Adrenal gland (tissue), 5 donors: ENCODE measurements around the gene ZSWIM6.

Experiments
- POLR2A ChIP-seq, 2 donors: fragments of 450-650 bp; IDR thresholded peaks; one replicate each; pipeline ENCODE4 v1.6.1; 2017; ENCODE audit warnings: antibody characterized with exemption in 2 of 2, mild to moderate bottlenecking in 2 of 2, moderate library complexity in 1 of 2
- TF ChIP-seq, protein P1 (sequence below), 6 experiments: fragments of 450-650 bp in 4 of 6; fragments of 200-600 bp in 2 of 6; sonication (generic) in 1 of 6; IDR thresholded peaks; 1 replicate in 5 of 6; 2 replicates in 1 of 6; pipeline versions ENCODE4 v1.5.1 to v1.8.0; 2016 to 2021; ENCODE audit warnings: antibody characterized with exemption in 6 of 6, mild to moderate bottlenecking in 2 of 6, moderate library complexity in 1 of 6
- donor health status: DM: no; HTN: no; CAD: no.

DNA sequence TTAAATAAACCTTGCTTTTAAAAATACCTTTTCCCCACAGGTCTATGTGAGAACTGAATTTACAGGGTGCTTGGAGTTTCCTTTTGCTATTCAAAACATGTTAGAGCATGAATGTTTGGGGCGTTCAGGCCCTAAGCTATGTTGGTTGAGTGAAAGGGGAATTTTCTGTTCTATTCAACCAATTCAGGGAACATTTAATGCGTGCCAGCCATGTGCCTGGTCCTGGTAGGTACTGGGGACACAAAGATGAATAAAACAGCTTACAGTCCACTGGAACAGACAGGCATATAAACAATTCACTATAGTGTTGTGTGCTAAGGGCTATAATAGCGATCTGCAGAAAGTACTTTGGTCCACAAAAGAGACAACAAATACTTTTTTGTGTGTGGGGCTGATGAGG lies 108.5 kb downstream of the ZSWIM6 start:
- TF ChIP-seq, protein P1, sequence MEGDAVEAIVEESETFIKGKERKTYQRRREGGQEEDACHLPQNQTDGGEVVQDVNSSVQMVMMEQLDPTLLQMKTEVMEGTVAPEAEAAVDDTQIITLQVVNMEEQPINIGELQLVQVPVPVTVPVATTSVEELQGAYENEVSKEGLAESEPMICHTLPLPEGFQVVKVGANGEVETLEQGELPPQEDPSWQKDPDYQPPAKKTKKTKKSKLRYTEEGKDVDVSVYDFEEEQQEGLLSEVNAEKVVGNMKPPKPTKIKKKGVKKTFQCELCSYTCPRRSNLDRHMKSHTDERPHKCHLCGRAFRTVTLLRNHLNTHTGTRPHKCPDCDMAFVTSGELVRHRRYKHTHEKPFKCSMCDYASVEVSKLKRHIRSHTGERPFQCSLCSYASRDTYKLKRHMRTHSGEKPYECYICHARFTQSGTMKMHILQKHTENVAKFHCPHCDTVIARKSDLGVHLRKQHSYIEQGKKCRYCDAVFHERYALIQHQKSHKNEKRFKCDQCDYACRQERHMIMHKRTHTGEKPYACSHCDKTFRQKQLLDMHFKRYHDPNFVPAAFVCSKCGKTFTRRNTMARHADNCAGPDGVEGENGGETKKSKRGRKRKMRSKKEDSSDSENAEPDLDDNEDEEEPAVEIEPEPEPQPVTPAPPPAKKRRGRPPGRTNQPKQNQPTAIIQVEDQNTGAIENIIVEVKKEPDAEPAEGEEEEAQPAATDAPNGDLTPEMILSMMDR (IDR thresholded peaks at IDR 0.05), result no peak
- TF ChIP-seq POLR2A (IDR thresholded peaks at IDR 0.05), result no peak
